K562 (cell line): ENCODE results near the gene MRPL4. TPM values are rescaled to one million over a fixed set of nuclear protein-coding genes. Genes with fewer than 3 reads are reported as not detected.

Source experiments
- ELF1 ChIP-seq: fragments of 200-800 bp; sonication (Bioruptor generic); IDR thresholded peaks from 2 replicates; pipeline ENCODE4 v1.6.1; 2016; ENCODE audit warnings: missing genetic modification characterization, missing compliant biosample characterization
- FOXJ2 ChIP-seq: fragments of 200-800 bp; sonication (Bioruptor generic); IDR thresholded peaks from 2 replicates; pipeline ENCODE4 v1.6.1; 2016; ENCODE audit warnings: missing genetic modification characterization, missing compliant biosample characterization
- GABPB1 ChIP-seq: sonication (generic); formaldehyde crosslinking; IDR thresholded peaks from 2 replicates; pipeline ENCODE4 v1.8.0; 2022; ENCODE audit warnings: mild to moderate bottlenecking, missing genetic modification reagents
- GABPB2 ChIP-seq: fragments of 250-450 bp; sonication (Bioruptor Pico); conservative IDR thresholded peaks from 2 replicates; pipeline ENCODE4 v1.5.1; 2021; ENCODE audit warnings: mild to moderate bottlenecking
- GATA2 ChIP-seq: sonication (generic); formaldehyde crosslinking; IDR thresholded peaks from 2 replicates; pipeline ENCODE4 v1.4.0; 2020; ENCODE audit warnings: mild to moderate bottlenecking, missing genetic modification reagents
- GTF2E2 ChIP-seq: fragments of 200-800 bp; sonication (Bioruptor generic); IDR thresholded peaks from 2 replicates; pipeline ENCODE4 v1.6.1; 2016; ENCODE audit warnings: missing genetic modification characterization, missing compliant biosample characterization
- HDAC6 ChIP-seq: IDR thresholded peaks from 2 replicates; pipeline ENCODE4 v1.6.1; 2012; ENCODE audit warnings: low read depth, mild to moderate bottlenecking, control low read depth, inconsistent platforms, low read length, moderate library complexity
- HDGF ChIP-seq: fragments of 450-650 bp; IDR thresholded peaks from 2 replicates; pipeline ENCODE4 v1.6.1; 2016
- HNRNPL ChIP-seq: fragments of 200-400 bp; formaldehyde crosslinking; IDR thresholded peaks from 2 replicates; pipeline ENCODE4 v1.6.1; 2017; ENCODE audit warnings: low read depth, mild to moderate bottlenecking, low read length
- NELFE ChIP-seq: IDR thresholded peaks from 2 replicates; pipeline ENCODE4 v1.6.1; 2011; ENCODE audit warnings: mild to moderate bottlenecking; ENCODE audit not compliant: insufficient read depth, insufficient read length
- PHF21A ChIP-seq: fragments of 450-650 bp; IDR thresholded peaks from 2 replicates; pipeline ENCODE4 v1.6.1; 2017; ENCODE audit warnings: low read depth, borderline replicate concordance
- PKNOX1 ChIP-seq: fragments of 450-650 bp; IDR thresholded peaks from 2 replicates; pipeline ENCODE4 v1.6.1; 2016
- POLR2AphosphoS2 ChIP-seq: IDR thresholded peaks from 2 replicates; pipeline ENCODE4 v1.6.1; 2012; ENCODE audit warnings: low read length, improper control_type of control experiment
- POLR2AphosphoS5 ChIP-seq: IDR thresholded peaks from 2 replicates; pipeline ENCODE4 v1.6.1; 2011; ENCODE audit warnings: mild to moderate bottlenecking, low read depth, low read length, moderate library complexity; ENCODE audit not compliant: control insufficient read depth, insufficient read depth
- RBM25 ChIP-seq: fragments of 200-400 bp; formaldehyde crosslinking; IDR thresholded peaks from 2 replicates; pipeline ENCODE4 v1.6.1; 2018; ENCODE audit warnings: low read length, low read depth, moderate library complexity; ENCODE audit not compliant: severe bottlenecking
- SMARCA5 ChIP-seq: fragments of 450-650 bp; IDR thresholded peaks from 2 replicates; pipeline ENCODE4 v1.6.1; 2016
- SP2 ChIP-seq: IDR thresholded peaks from 2 replicates; pipeline ENCODE4 v1.6.1; 2011; ENCODE audit warnings: mild to moderate bottlenecking, low read depth, low read length, moderate library complexity; ENCODE audit not compliant: poor library complexity, severe bottlenecking; ENCODE audit errors: extremely low read depth
- SRSF9 ChIP-seq: fragments of 200-400 bp; formaldehyde crosslinking; IDR thresholded peaks from 2 replicates; pipeline ENCODE4 v1.6.1; 2017; ENCODE audit warnings: low read depth, low read length, borderline replicate concordance
- TEAD1 ChIP-seq, 2 experiments: fragments of 450-650 bp in 1 of 2; sonication (generic) in 1 of 2; formaldehyde crosslinking; IDR thresholded peaks; 2 replicates each; pipeline versions ENCODE4 v1.4.0 to v1.8.0; 2020 to 2022; ENCODE audit warnings: mild to moderate bottlenecking in 2 of 2, missing genetic modification reagents in 1 of 2
- THRAP3 ChIP-seq: fragments of 450-650 bp; IDR thresholded peaks from 2 replicates; pipeline ENCODE4 v1.6.1; 2016; ENCODE audit warnings: mild to moderate bottlenecking, inconsistent platforms, borderline replicate concordance
- ZC3H4 ChIP-seq: sonication (generic); formaldehyde crosslinking; IDR thresholded peaks from 2 replicates; pipeline ENCODE4 v1.9.0; 2021; ENCODE audit warnings: missing genetic modification reagents, borderline replicate concordance
- ZNF133 ChIP-seq: fragments of 250-450 bp; sonication (Bioruptor Pico); IDR thresholded peaks from 2 replicates; pipeline ENCODE4 v1.4.0; 2020; ENCODE audit warnings: mild to moderate bottlenecking
- ZNF146 ChIP-seq: IDR thresholded peaks from one replicate; pipeline ENCODE4 v1.6.1; 2018; ENCODE audit warnings: missing compliant biosample characterization; ENCODE audit not compliant: unreplicated experiment
- ZNF239 ChIP-seq: fragments of 250-450 bp; sonication (Bioruptor Pico); IDR thresholded peaks from 2 replicates; pipeline ENCODE4 v1.4.0; 2020; ENCODE audit warnings: mild to moderate bottlenecking
- ZNF699 ChIP-seq: fragments of 250-450 bp; sonication (Bioruptor Pico); IDR thresholded peaks from 2 replicates; pipeline ENCODE4 v1.8.0; 2021; ENCODE audit warnings: mild to moderate bottlenecking, moderate library complexity; ENCODE audit not compliant: insufficient replicate concordance
- polyA plus RNA-seq, 8 experiments: library from polyadenylated mRNA; depleted of rRNA in 4 of 8; stranded (reverse) in 5 of 8; unstranded in 3 of 8; fragments of >200 nt; fragmentation: Nextera tagmentation in 2 of 8; fragmentation: Illumina TruSeq in 1 of 8; extraction: Ambion mirVana in 2 of 8; extraction: Trizol in 1 of 8; gene quantifications; 2 replicates each; pipeline versions ENCODE4 v1.2.1 to v1.2.3, GENCODE V29; 2011 to 2014; ENCODE audit warnings: inconsistent platforms in 1 of 8, missing spikeins in 1 of 8
- total RNA-seq, 7 experiments: library from RNA; depleted of rRNA in 6 of 7; stranded (reverse); fragments of >200 nt in 6 of 7; fragmentation: Illumina TruSeq in 2 of 7; extraction: Trizol in 2 of 7; gene quantifications; 2 replicates each; pipeline versions ENCODE4 v1.2.1 to v1.2.3, GENCODE V29; 2011 to 2021; ENCODE audit warnings: low replicate concordance in 1 of 7
- TF ChIP-seq, protein P1 (sequence below), 3 experiments: fragments of 200-800 bp in 1 of 3; sonication (Bioruptor generic) in 1 of 3; sonication (generic) in 1 of 3; formaldehyde crosslinking in 1 of 3; IDR thresholded peaks; 2 replicates each; pipeline versions ENCODE4 v1.6.1 to v1.8.0; 2016 to 2022; ENCODE audit warnings: mild to moderate bottlenecking in 2 of 3, missing compliant biosample characterization in 2 of 3, missing genetic modification characterization in 2 of 3, missing genetic modification reagents in 1 of 3
- TF ChIP-seq, protein P2 (sequence below): sonication (generic); formaldehyde crosslinking; IDR thresholded peaks from 2 replicates; pipeline ENCODE4 v1.4.0; 2020; ENCODE audit warnings: mild to moderate bottlenecking, missing genetic modification reagents

Gene MRPL4
- total and polyA plus RNA-seq, 9 of the 15 experiments (the other 6 are each of a cell fraction or from before 2014, with no cell fraction given): 1.4 to 239 (median 64.9) TPM

DNA sequence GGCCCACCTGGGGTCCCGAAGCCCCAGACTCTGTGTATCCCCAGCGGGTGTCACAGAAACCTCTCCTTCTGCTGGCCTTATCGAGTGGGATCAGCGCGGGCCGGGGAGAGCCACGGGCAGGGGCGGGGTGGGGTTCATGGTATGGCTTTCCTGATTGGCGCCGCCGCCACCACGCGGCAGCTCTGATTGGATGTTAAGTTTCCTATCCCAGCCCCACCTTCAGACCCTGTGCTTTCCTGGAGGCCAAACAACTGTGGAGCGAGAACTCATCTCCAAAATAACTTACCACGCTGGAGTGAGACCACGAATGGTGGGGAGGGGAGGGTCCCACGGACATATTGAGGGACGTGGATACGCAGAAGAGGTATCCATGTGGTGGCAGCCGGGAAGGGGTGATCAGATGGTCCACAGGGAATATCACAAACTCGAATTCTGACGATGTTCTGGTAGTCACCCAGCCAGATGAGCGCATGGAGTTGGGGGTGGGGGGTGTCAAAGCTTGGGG lies 36.7 kb downstream of the MRPL4 start (continued):
- TF ChIP-seq POLR2AphosphoS5: peak; percentile 68
- no peak for TF ChIP-seq GABPB2 (CRISPR knock-in tag)
- TF ChIP-seq, protein P1, sequence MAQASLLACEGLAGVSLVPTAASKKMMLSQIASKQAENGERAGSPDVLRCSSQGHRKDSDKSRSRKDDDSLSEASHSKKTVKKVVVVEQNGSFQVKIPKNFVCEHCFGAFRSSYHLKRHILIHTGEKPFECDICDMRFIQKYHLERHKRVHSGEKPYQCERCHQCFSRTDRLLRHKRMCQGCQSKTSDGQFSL (CRISPR knock-in tag; IDR thresholded peaks at IDR 0.05): no peak
- TF ChIP-seq, protein P1 (tag; IDR thresholded peaks at IDR 0.05): peak in 1 of 2 experiments; percentile 58; a peak in 1 of 4 replicates
- TF ChIP-seq ZNF133 (CRISPR knock-in tag): no peak
- 0 out of 2 replicates have a peak, but pooled peaks have one; percentile 16 for TF ChIP-seq GABPB1
- no peak for TF ChIP-seq ZNF239 (CRISPR knock-in tag)
- TF ChIP-seq ZNF699: no peak
- no peak for TF ChIP-seq TEAD1 (CRISPR knock-in tag; IDR thresholded peaks at IDR 0.05)
- TF ChIP-seq HDGF: no peak
- no peak for TF ChIP-seq NELFE
- TF ChIP-seq ELF1: peak; percentile 32; the same call in 1 of the 2 replicates
- no peak for TF ChIP-seq ZC3H4 (CRISPR knock-in tag)
- no peak for TF ChIP-seq ZNF146 (CRISPR knock-in tag)
- no peak for TF ChIP-seq FOXJ2 (tag)
- TF ChIP-seq RBM25: no peak
- TF ChIP-seq THRAP3: no peak
- peak; percentile 34; the same call in 1 of the 2 replicates for TF ChIP-seq GTF2E2
- no peak for TF ChIP-seq PHF21A
- TF ChIP-seq, protein P2, sequence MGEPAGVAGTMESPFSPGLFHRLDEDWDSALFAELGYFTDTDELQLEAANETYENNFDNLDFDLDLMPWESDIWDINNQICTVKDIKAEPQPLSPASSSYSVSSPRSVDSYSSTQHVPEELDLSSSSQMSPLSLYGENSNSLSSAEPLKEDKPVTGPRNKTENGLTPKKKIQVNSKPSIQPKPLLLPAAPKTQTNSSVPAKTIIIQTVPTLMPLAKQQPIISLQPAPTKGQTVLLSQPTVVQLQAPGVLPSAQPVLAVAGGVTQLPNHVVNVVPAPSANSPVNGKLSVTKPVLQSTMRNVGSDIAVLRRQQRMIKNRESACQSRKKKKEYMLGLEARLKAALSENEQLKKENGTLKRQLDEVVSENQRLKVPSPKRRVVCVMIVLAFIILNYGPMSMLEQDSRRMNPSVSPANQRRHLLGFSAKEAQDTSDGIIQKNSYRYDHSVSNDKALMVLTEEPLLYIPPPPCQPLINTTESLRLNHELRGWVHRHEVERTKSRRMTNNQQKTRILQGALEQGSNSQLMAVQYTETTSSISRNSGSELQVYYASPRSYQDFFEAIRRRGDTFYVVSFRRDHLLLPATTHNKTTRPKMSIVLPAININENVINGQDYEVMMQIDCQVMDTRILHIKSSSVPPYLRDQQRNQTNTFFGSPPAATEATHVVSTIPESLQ: peak; percentile 36; the same call in 1 of the 2 replicates
- TF ChIP-seq GATA2: peak; percentile 93
- TF ChIP-seq SP2: no peak
- TF ChIP-seq HDAC6: no peak
- TF ChIP-seq PKNOX1: peak; percentile 32; the same call in 1 of the 2 replicates
- TF ChIP-seq POLR2AphosphoS2: 0 out of 2 replicates have a peak, but pooled peaks have one; percentile 19
- TF ChIP-seq SRSF9: no peak
- TF ChIP-seq HNRNPL: no peak
- TF ChIP-seq SMARCA5: no peak
